H1 (cell line): ENCODE results near the gene FAM9C. TPM values are rescaled to one million over a fixed set of nuclear protein-coding genes. Genes with fewer than 3 reads are reported as not detected.

Experiments used
- CTCF ChIA-PET: fragments of 300-600 bp; sonication (Branson Sonifier 250); formaldehyde crosslinking; loops from one replicate; lab custom pipeline; 2021; ENCODE audit not compliant: partially characterized antibody; lab: Charles Lee
- POLR2A ChIA-PET: fragments of 300-600 bp; sonication (Branson Sonifier 250); formaldehyde crosslinking; loops from one replicate; lab custom pipeline; 2021; ENCODE audit warnings: inconsistent platforms; ENCODE audit not compliant: partially characterized antibody; lab: Charles Lee
- DNase-seq, 2 experiments: peaks; one replicate each; pipeline versions ENCODE4 v3.0.0 to v3.0.0-alpha.2; 2010 to 2022; ENCODE audit warnings: low spot score in 2 of 2, low read depth in 1 of 2, mixed read lengths in 1 of 2
- FAIRE-seq: peaks from 2 replicates; lab custom pipeline; 2011; peaks lifted over from hg19 to GRCh38; lab: Jason Lieb, UNC
- H2AFZ ChIP-seq: 2 replicates; pipeline ENCODE4 v1.8.1; 2012; ENCODE audit warnings: low read length, inconsistent platforms
- H2AK5ac ChIP-seq: 2 replicates; pipeline ENCODE4 v1.6.1; 2013; ENCODE audit warnings: low read depth, low read length
- H2BK120ac ChIP-seq: replicated peaks from 2 replicates; pipeline ENCODE3; 2013; ENCODE audit warnings: low read depth, low read length, inconsistent platforms
- H2BK12ac ChIP-seq: 2 replicates; pipeline ENCODE4 v1.6.1; 2013; ENCODE audit warnings: low read depth, low read length
- H2BK15ac ChIP-seq: 2 replicates; pipeline ENCODE4 v1.6.1; 2013; ENCODE audit warnings: low read length
- H2BK20ac ChIP-seq: 2 replicates; pipeline ENCODE4 v1.6.1; 2013; ENCODE audit warnings: low read length
- H2BK5ac ChIP-seq: 2 replicates; pipeline ENCODE4 v1.6.1; 2013; ENCODE audit warnings: low read depth, low read length
- H3K14ac ChIP-seq: 2 replicates; pipeline ENCODE4 v1.6.1; 2013; ENCODE audit warnings: inconsistent platforms; ENCODE audit not compliant: insufficient read length
- H3K18ac ChIP-seq: 2 replicates; pipeline ENCODE4 v1.6.1; 2013; ENCODE audit warnings: low read length; ENCODE audit errors: extremely low read depth
- H3K23ac ChIP-seq: 2 replicates; pipeline ENCODE4 v1.6.1; 2013; ENCODE audit warnings: inconsistent platforms; ENCODE audit not compliant: insufficient read length
- H3K23me2 ChIP-seq: 2 replicates; pipeline ENCODE4 v1.6.1; 2013; ENCODE audit warnings: low read depth, low read length
- H3K27ac ChIP-seq: 2 replicates; pipeline ENCODE4 v1.6.1; 2011; ENCODE audit warnings: low read depth, low read length, inconsistent platforms
- H3K27me3 ChIP-seq, 4 experiments: replicated peaks in 1 of 4; 1 replicate in 1 of 4; 2 replicates in 3 of 4; pipeline versions ENCODE4 v1.6.1 to v1.8.1; 2011 to 2013; ENCODE audit warnings: low read length in 3 of 4, mild to moderate bottlenecking in 3 of 4, inconsistent platforms in 2 of 4, mixed read lengths in 2 of 4, moderate library complexity in 1 of 4; ENCODE audit not compliant: control insufficient read depth in 3 of 4, insufficient read depth in 3 of 4; ENCODE audit errors: extremely low read depth in 1 of 4
- H3K36me3 ChIP-seq, 4 experiments: 2 replicates each; pipeline versions ENCODE4 v1.6.1 to v1.8.1; 2011 to 2013; ENCODE audit warnings: mild to moderate bottlenecking in 4 of 4, low read length in 3 of 4, moderate library complexity in 2 of 4, control low read depth in 1 of 4, inconsistent platforms in 1 of 4; ENCODE audit not compliant: insufficient read depth in 4 of 4, control insufficient read depth in 2 of 4
- H3K4ac ChIP-seq: replicated peaks from 2 replicates; pipeline ENCODE3; 2013; ENCODE audit warnings: low read length, low read depth, mixed read lengths, inconsistent platforms; ENCODE audit not compliant: insufficient read length
- H3K4me1 ChIP-seq, 4 experiments: replicated peaks in 1 of 4; 1 replicate in 1 of 4; 2 replicates in 3 of 4; pipeline versions ENCODE4 v1.6.1 to v1.8.1; 2011 to 2013; ENCODE audit warnings: low read length in 3 of 4, inconsistent platforms in 2 of 4, mixed read lengths in 1 of 4; ENCODE audit not compliant: insufficient read depth in 4 of 4, control insufficient read depth in 3 of 4
- H3K4me2 ChIP-seq, 2 experiments: 2 replicates each; pipeline versions ENCODE4 v1.6.1 to v1.8.1; 2011 to 2013; ENCODE audit warnings: low read depth in 2 of 2, low read length in 2 of 2, control low read depth in 1 of 2, inconsistent platforms in 1 of 2, mild to moderate bottlenecking in 1 of 2; ENCODE audit not compliant: insufficient read depth in 1 of 2
- H3K4me3 ChIP-seq, 4 experiments: fragments of 200-600, 300-600 bp in 1 of 4; sonication (generic), shearing (Covaris generic), sonication (Bioruptor Twin) in 1 of 4; 2 replicates each; pipeline versions ENCODE4 v1.5.1 to v1.8.1; 2011 to 2016; ENCODE audit warnings: low read length in 4 of 4, low read depth in 3 of 4, control low read depth in 2 of 4, inconsistent platforms in 2 of 4, mild to moderate bottlenecking in 2 of 4, mixed read lengths in 1 of 4, moderate library complexity in 1 of 4; ENCODE audit not compliant: insufficient read depth in 2 of 4; ENCODE audit errors: extremely low read depth in 1 of 4
- H3K56ac ChIP-seq: replicated peaks from 2 replicates; pipeline ENCODE3; 2013; ENCODE audit warnings: low read depth, mild to moderate bottlenecking, mixed read lengths, low read length, inconsistent platforms; ENCODE audit not compliant: insufficient read length
- H3K79me1 ChIP-seq: 2 replicates; pipeline ENCODE4 v1.6.1; 2013; ENCODE audit warnings: low read depth, low read length, control low read depth
- H3K79me2 ChIP-seq, 2 experiments: 2 replicates each; pipeline versions ENCODE4 v1.6.1 to v1.8.1; 2012 to 2013; ENCODE audit warnings: low read length in 2 of 2, mild to moderate bottlenecking in 2 of 2, inconsistent platforms in 1 of 2; ENCODE audit not compliant: insufficient read depth in 2 of 2, control insufficient read depth in 1 of 2
- H3K9ac ChIP-seq, 4 experiments: replicated peaks in 1 of 4; 1 replicate in 1 of 4; 2 replicates in 3 of 4; pipeline versions ENCODE4 v1.6.1 to v1.8.1; 2011 to 2013; ENCODE audit warnings: low read depth in 3 of 4, low read length in 3 of 4, control low read depth in 2 of 4, mild to moderate bottlenecking in 2 of 4, moderate library complexity in 2 of 4, inconsistent platforms in 1 of 4; ENCODE audit errors: extremely low read depth in 1 of 4
- H3K9me3 ChIP-seq, 2 experiments: 2 replicates each; pipeline versions ENCODE4 v1.6.1 to v1.8.1; 2012 to 2013; ENCODE audit warnings: mild to moderate bottlenecking in 2 of 2, moderate library complexity in 2 of 2, control low read depth in 1 of 2, inconsistent platforms in 1 of 2, low read depth in 1 of 2, low read length in 1 of 2, mixed read lengths in 1 of 2; ENCODE audit not compliant: insufficient read depth in 2 of 2
- H4K20me1 ChIP-seq, 2 experiments: replicated peaks in 1 of 2; 2 replicates each; pipeline versions ENCODE3 to v1.8.1; 2011 to 2013; ENCODE audit warnings: inconsistent platforms in 2 of 2, low read length in 2 of 2, mild to moderate bottlenecking in 1 of 2; ENCODE audit not compliant: insufficient read depth in 2 of 2, control insufficient read depth in 1 of 2
- H4K5ac ChIP-seq: 2 replicates; pipeline ENCODE4 v1.6.1; 2013; ENCODE audit warnings: low read length, low read depth, mixed read lengths, inconsistent platforms; ENCODE audit not compliant: insufficient read length
- H4K8ac ChIP-seq: 2 replicates; pipeline ENCODE4 v1.8.0; 2013; ENCODE audit warnings: mild to moderate bottlenecking, moderate library complexity, low read length, inconsistent platforms; ENCODE audit not compliant: insufficient read depth; ENCODE audit errors: extremely low read depth
- H4K91ac ChIP-seq: replicated peaks from 2 replicates; pipeline ENCODE3; 2013; ENCODE audit warnings: low read length, mixed read lengths, inconsistent platforms; ENCODE audit not compliant: insufficient read length
- BRCA1 ChIP-seq: IDR thresholded peaks from 2 replicates; pipeline ENCODE4 v1.6.1; 2012; ENCODE audit warnings: low read depth, low read length, improper control_type of control experiment
- CBX5 ChIP-seq: fragments of 300-800, 300-1000 bp; sonication (generic); IDR thresholded peaks from 2 replicates; pipeline ENCODE4 v1.7.1; 2016; ENCODE audit warnings: antibody characterized with exemption, low read length, low read depth
- CREB1 ChIP-seq: IDR thresholded peaks from 2 replicates; pipeline ENCODE4 v1.6.1; 2012; ENCODE audit warnings: inconsistent platforms
- EP300 ChIP-seq, 2 experiments: IDR thresholded peaks; 1 replicate in 1 of 2; 2 replicates in 1 of 2; pipeline ENCODE4 v1.6.1; 2011 to 2012; ENCODE audit warnings: low read depth in 2 of 2, low read length in 2 of 2, mild to moderate bottlenecking in 2 of 2, borderline replicate concordance in 1 of 2, inconsistent platforms in 1 of 2, moderate library complexity in 1 of 2
- PHF8 ChIP-seq: fragments of 200-600 bp; sonication (generic); conservative IDR thresholded peaks from 2 replicates; pipeline ENCODE4 v1.7.1; 2012; ENCODE audit warnings: low read depth, mild to moderate bottlenecking, inconsistent platforms, low read length, moderate library complexity
- POLR2A ChIP-seq, 2 experiments: IDR thresholded peaks; 1 replicate in 1 of 2; 2 replicates in 1 of 2; pipeline ENCODE4 v1.6.1; 2011; ENCODE audit warnings: low read depth in 2 of 2, low read length in 2 of 2, mild to moderate bottlenecking in 2 of 2; ENCODE audit errors: control extremely low read depth in 1 of 2
- POLR2AphosphoS5 ChIP-seq: IDR thresholded peaks from 2 replicates; pipeline ENCODE4 v1.6.1; 2011; ENCODE audit warnings: low read depth, low read length
- RAD21 ChIP-seq, 2 experiments: IDR thresholded peaks in 1 of 2; conservative IDR thresholded peaks in 1 of 2; 2 replicates each; pipeline ENCODE4 v1.6.1; 2011; ENCODE audit warnings: low read depth in 2 of 2, low read length in 2 of 2, improper control_type of control experiment in 1 of 2, inconsistent platforms in 1 of 2, mild to moderate bottlenecking in 1 of 2, moderate library complexity in 1 of 2
- RNF2 ChIP-seq: fragments of 200-900, 300-1000 bp; sonication (generic); IDR thresholded peaks from 2 replicates; pipeline ENCODE4 v1.7.1; 2016; ENCODE audit warnings: borderline replicate concordance, low read depth, mild to moderate bottlenecking, antibody characterized with exemption, low read length; ENCODE audit not compliant: poor library complexity, severe bottlenecking; ENCODE audit errors: missing control alignments
- RXRA ChIP-seq: IDR thresholded peaks from 2 replicates; pipeline ENCODE4 v1.6.1; 2011; ENCODE audit warnings: low read depth, mild to moderate bottlenecking, low read length, moderate library complexity; ENCODE audit not compliant: insufficient read depth
- SP4 ChIP-seq: IDR thresholded peaks from 2 replicates; pipeline ENCODE4 v1.6.1; 2012; ENCODE audit warnings: low read length, inconsistent platforms
- SRF ChIP-seq: IDR thresholded peaks from 2 replicates; pipeline ENCODE4 v1.6.1; 2011; ENCODE audit warnings: mild to moderate bottlenecking, low read depth, low read length, moderate library complexity
- TCF12 ChIP-seq: IDR thresholded peaks from 2 replicates; pipeline ENCODE4 v1.6.1; 2011; ENCODE audit warnings: low read depth, mild to moderate bottlenecking, low read length
- WGBS, 2 experiments: shearing (Covaris generic) in 1 of 2; methylation state at CpG; one replicate each; pipeline versions ENCODE4 v1.1.6 to v1.1.7; 2013 to 2015; ENCODE audit warnings: low lambda C conversion rate in 2 of 2, mixed read lengths in 2 of 2, inconsistent platforms in 1 of 2, low coverage in 1 of 2, missing lambda C conversion rate in 1 of 2; ENCODE audit not compliant: insufficient replicate concordance in 2 of 2, insufficient coverage in 1 of 2, insufficient read length in 1 of 2; ENCODE audit errors: extremely low coverage in 1 of 2, missing lambda C conversion rate in 1 of 2; 5-methylcytosine and 5-hydroxymethylcytosine counted together
- polyA plus RNA-seq, 7 experiments: library from polyadenylated mRNA; depleted of rRNA in 3 of 7; stranded (reverse) in 5 of 7; unstranded in 2 of 7; fragments of >200 nt in 5 of 7; fragments of 200-250 nt in 2 of 7; gene quantifications; 1 replicate in 5 of 7; 2 replicates in 1 of 7; 4 replicates in 1 of 7; pipeline versions ENCODE4 v1.2.1 to v1.2.3, GENCODE V29; 2011 to 2013; ENCODE audit warnings: missing spikeins in 2 of 7, mixed read lengths in 2 of 7
- total RNA-seq: library from RNA; stranded (reverse); fragmentation: NEBNext Ultra II Directional; extraction: Animal tissue kit (Norgen Biotek cat#: 25700); gene quantifications from 2 replicates; pipeline ENCODE4 v1.2.1, GENCODE V29; 2021

Gene FAM9C
- total and polyA plus RNA-seq, 2 of the 8 experiments (the other 6 are each of a cell fraction or from before 2014, with no cell fraction given), result not detected

GRCh38 chrX:13048280-13048679 is 3.9 kb upstream of the FAM9C start:
- no peak overlapping the region for H2BK12ac ChIP-seq
- FAIRE-seq, result no peak
- H3K14ac ChIP-seq, result no peak overlapping the region
- POLR2A ChIA-PET, result interaction anchor here (0.6 kb wide), 1 partner anchor 29 kb away, joined by 3 read pairs; no protein-coding TSS in a partner anchor
- 100% methylated on average over 1 of the region's 1 CpG; no CpG with 5 or more reads in 1 of the 2 experiments for WGBS, 2 experiments
- no peaks in the 10 kb centered on the region for H3K79me1 ChIP-seq
- no peak overlapping the region for H2BK15ac ChIP-seq
- no peaks in the 10 kb centered on the region for H3K9me3 ChIP-seq
- no peaks in the 10 kb centered on the region for H3K36me3 ChIP-seq
- H3K4ac ChIP-seq, result no peak overlapping the region
- no peaks in the 10 kb centered on the region for H3K27me3 ChIP-seq
- no peak overlapping the region for H2AFZ ChIP-seq
- H3K18ac ChIP-seq, result no peak overlapping the region
- H3K27ac ChIP-seq, result no peak overlapping the region
- no peak overlapping the region for H2BK20ac ChIP-seq
- H2AK5ac ChIP-seq, result no peak overlapping the region
- H3K4me1 ChIP-seq, result no peaks in the 10 kb centered on the region
- H3K23ac ChIP-seq, result no peak overlapping the region
- TF ChIP-seq RXRA (no peak), RAD21 (IDR thresholded peaks at IDR 0.05 in 1 of 2, conservative IDR thresholded peaks at IDR 0.05 in 1 of 2; ENCODE audit: low read depth in 2 of 2, low read length in 2 of 2) (no peak), CREB1 (no peak), PHF8 (no peak), BRCA1 (no peak), CBX5 (no peak), SP4 (no peak), TCF12 (no peak), SRF (no peak), POLR2A (IDR thresholded peaks at IDR 0.05; ENCODE audit: control extremely low read depth in 1 of 2, low read depth in 2 of 2, low read length in 2 of 2) (no peak), RNF2 (no peak), EP300 (IDR thresholded peaks at IDR 0.05; ENCODE audit: borderline replicate concordance in 1 of 2, low read depth in 2 of 2, low read length in 2 of 2) (no peak), POLR2AphosphoS5 (no peak)
- TF ChIP-seq, all 59 proteins: peak for 0
- Histone ChIP-seq H4K5ac (no peak overlapping the region), H3K4me2 (no peak overlapping the region), H4K91ac (no peak overlapping the region), H3K79me2 (no peaks in the 10 kb centered on the region), H3K56ac (no peak overlapping the region), H3K9ac (no peak overlapping the region), H3K23me2 (no peaks in the 10 kb centered on the region), H2BK120ac (no peak overlapping the region), H4K20me1 (no peaks in the 10 kb centered on the region), H4K8ac (no peak overlapping the region), H2BK5ac (no peak overlapping the region), H3K4me3 (no peak overlapping the region)
- DNase-seq, result no peak
- CTCF ChIA-PET, result interaction anchor here (0.8 to 1.0 kb wide), 2 partner anchors 19 to 70 kb away, joined by 3 read pairs; no protein-coding TSS in a partner anchor
